WTC11 (cell line): ENCODE results near the gene TRABD2A. TPM values are rescaled to one million over a fixed set of nuclear protein-coding genes. Genes with fewer than 3 reads are reported as not detected.

Experiments used
- ATAC-seq: fragments of 200-7000 bp; cut with Tn5 transposase; 2 replicates; pipeline ENCODE4 v1.10.0; 2021; ENCODE audit warnings: mild to moderate bottlenecking, moderate library complexity
- CTCF ChIA-PET: fragments of 300-600 bp; sonication (Branson Sonifier 250); formaldehyde crosslinking; loops from one replicate; lab custom pipeline; 2021; ENCODE audit warnings: antibody characterized with exemption; lab: Charles Lee
- POLR2A ChIA-PET: fragments of 350-600 bp; sonication (Branson Sonifier 250); formaldehyde crosslinking; loops from one replicate; lab custom pipeline; 2021; ENCODE audit warnings: antibody characterized with exemption; lab: Charles Lee
- DNase-seq: peaks from one replicate; pipeline ENCODE4 v3.0.0; 2021; ENCODE audit warnings: low spot score
- H3K27ac Mint-ChIP-seq: 2 replicates; pipeline ENCODE4 v1.8.0; 2021; ENCODE audit warnings: mixed read lengths
- H3K27me3 Mint-ChIP-seq: 2 replicates; pipeline ENCODE4 v1.8.0; 2021; ENCODE audit warnings: low read depth, mild to moderate bottlenecking, moderate library complexity, mixed read lengths
- H3K36me3 Mint-ChIP-seq: 2 replicates; pipeline ENCODE4 v1.8.0; 2021; ENCODE audit warnings: mixed read lengths
- H3K4me1 Mint-ChIP-seq: 2 replicates; pipeline ENCODE4 v1.8.0; 2022; ENCODE audit warnings: mixed read lengths
- H3K4me3 Mint-ChIP-seq: 2 replicates; pipeline ENCODE4 v1.8.0; 2021; ENCODE audit warnings: mild to moderate bottlenecking, moderate library complexity, mixed read lengths
- H3K9me3 Mint-ChIP-seq: 2 replicates; pipeline ENCODE4 v1.8.0; 2021; ENCODE audit warnings: mixed read lengths
- ATF1 ChIP-seq: sonication (generic); formaldehyde crosslinking; IDR thresholded peaks from 2 replicates; pipeline ENCODE4 v1.8.1; 2023; ENCODE audit warnings: mild to moderate bottlenecking, moderate library complexity, missing genetic modification reagents
- ATF3 ChIP-seq: sonication (generic); formaldehyde crosslinking; conservative IDR thresholded peaks from 2 replicates; pipeline ENCODE4 v1.8.1; 2022; ENCODE audit warnings: mild to moderate bottlenecking, missing genetic modification reagents
- CBFB ChIP-seq: sonication (generic); formaldehyde crosslinking; IDR thresholded peaks from 2 replicates; pipeline ENCODE4 v1.8.1; 2022; ENCODE audit warnings: mild to moderate bottlenecking, low read depth, missing genetic modification reagents
- CDX4 ChIP-seq: fragments of 250-450 bp; sonication (Bioruptor Pico); IDR thresholded peaks from 2 replicates; pipeline ENCODE4 v1.9.0; 2021; ENCODE audit warnings: moderate library complexity, mild to moderate bottlenecking, inconsistent platforms, borderline replicate concordance
- CREB1 ChIP-seq: sonication (generic); formaldehyde crosslinking; IDR thresholded peaks from 2 replicates; pipeline ENCODE4 v1.8.0; 2023; ENCODE audit warnings: mild to moderate bottlenecking, missing genetic modification reagents
- CTCF ChIP-seq: fragments of 200-600 bp; IDR thresholded peaks from 2 replicates; pipeline ENCODE4 v1.8.0; 2022; ENCODE audit warnings: antibody characterized with exemption
- EMX1 ChIP-seq: fragments of 250-450 bp; sonication (Bioruptor Pico); IDR thresholded peaks from 2 replicates; pipeline ENCODE4 v1.8.0; 2021; ENCODE audit warnings: mild to moderate bottlenecking
- GABPB1 ChIP-seq: sonication (generic); formaldehyde crosslinking; IDR thresholded peaks from 2 replicates; pipeline ENCODE4 v1.8.1; 2023; ENCODE audit warnings: mild to moderate bottlenecking, missing genetic modification reagents
- GTF2I ChIP-seq: fragments of 250-450 bp; sonication (Bioruptor Pico); conservative IDR thresholded peaks from 2 replicates; pipeline ENCODE4 v1.4.0; 2021; ENCODE audit warnings: mild to moderate bottlenecking
- HMGA2 ChIP-seq: fragments of 250-450 bp; sonication (Bioruptor Pico); IDR thresholded peaks from 2 replicates; pipeline ENCODE4 v1.4.0; 2021; ENCODE audit warnings: mild to moderate bottlenecking, moderate library complexity
- IRF1 ChIP-seq: sonication (generic); formaldehyde crosslinking; IDR thresholded peaks from 2 replicates; pipeline ENCODE4 v1.8.0; 2023; ENCODE audit warnings: missing genetic modification reagents
- IRF2 ChIP-seq: sonication (generic); formaldehyde crosslinking; IDR thresholded peaks from 2 replicates; pipeline ENCODE4 v1.8.0; 2022; ENCODE audit warnings: low read depth, missing genetic modification reagents, borderline replicate concordance
- KAT7 ChIP-seq: sonication (generic); formaldehyde crosslinking; IDR thresholded peaks from 2 replicates; pipeline ENCODE4 v1.8.1; 2023; ENCODE audit warnings: missing genetic modification reagents, mild to moderate bottlenecking, borderline replicate concordance
- NFATC4 ChIP-seq: fragments of 250-450 bp; sonication (Bioruptor Pico); IDR thresholded peaks from 2 replicates; pipeline ENCODE4 v1.9.0; 2021; ENCODE audit warnings: mild to moderate bottlenecking
- NFYB ChIP-seq: sonication (generic); formaldehyde crosslinking; conservative IDR thresholded peaks from 2 replicates; pipeline ENCODE4 v1.8.0; 2022; ENCODE audit warnings: low read depth, missing genetic modification reagents
- NR3C1 ChIP-seq: sonication (generic); formaldehyde crosslinking; conservative IDR thresholded peaks from 2 replicates; pipeline ENCODE4 v1.8.1; 2023; ENCODE audit warnings: low read depth, mild to moderate bottlenecking, missing genetic modification reagents
- SOX15 ChIP-seq: fragments of 250-450 bp; sonication (Bioruptor Pico); IDR thresholded peaks from 2 replicates; pipeline ENCODE4 v1.9.0; 2021; ENCODE audit warnings: mild to moderate bottlenecking
- TEAD1 ChIP-seq: sonication (generic); formaldehyde crosslinking; IDR thresholded peaks from 2 replicates; pipeline ENCODE4 v1.8.0; 2022; ENCODE audit warnings: mild to moderate bottlenecking, missing genetic modification reagents
- USF2 ChIP-seq: sonication (generic); formaldehyde crosslinking; IDR thresholded peaks from 2 replicates; pipeline ENCODE4 v1.8.1; 2023; ENCODE audit warnings: mild to moderate bottlenecking, missing genetic modification reagents, moderate library complexity
- ZBTB43 ChIP-seq: sonication (generic); formaldehyde crosslinking; IDR thresholded peaks from 2 replicates; pipeline ENCODE4 v1.8.1; 2023; ENCODE audit warnings: mild to moderate bottlenecking, missing genetic modification reagents
- ZNF121 ChIP-seq: sonication (generic); formaldehyde crosslinking; IDR thresholded peaks from 2 replicates; pipeline ENCODE4 v1.8.0; 2023; ENCODE audit warnings: missing genetic modification reagents
- ZNF263 ChIP-seq: sonication (generic); formaldehyde crosslinking; IDR thresholded peaks from 2 replicates; pipeline ENCODE4 v1.8.1; 2022; ENCODE audit warnings: low read depth, mild to moderate bottlenecking, moderate library complexity, missing genetic modification reagents
- ZNF281 ChIP-seq: sonication (generic); formaldehyde crosslinking; IDR thresholded peaks from 2 replicates; pipeline ENCODE4 v1.8.0; 2023; ENCODE audit warnings: mild to moderate bottlenecking, missing genetic modification reagents
- ZNF423 ChIP-seq: fragments of 250-450 bp; sonication (Bioruptor Pico); IDR thresholded peaks from 2 replicates; pipeline ENCODE4 v2.1.2; 2022; ENCODE audit warnings: mild to moderate bottlenecking, moderate library complexity
- ZSCAN18 ChIP-seq: fragments of 250-450 bp; sonication (Bioruptor Pico); IDR thresholded peaks from 2 replicates; pipeline ENCODE4 v2.1.2; 2022; ENCODE audit warnings: mild to moderate bottlenecking, moderate library complexity
- total RNA-seq: library from RNA; stranded (reverse); gene quantifications from 3 replicates; pipeline ENCODE4 v1.2.3, GENCODE V29; 2021

The TRABD2A gene
- total RNA-seq, 1 experiment from 2014 or later = 12.1 TPM

- no peak overlapping the region for H3K27ac Mint-ChIP-seq
- DNase-seq (no peak), ATAC-seq (no peak)
- H3K4me1 Mint-ChIP-seq = no peaks in the 10 kb centered on the region
- no peaks in the 10 kb centered on the region for H3K27me3 Mint-ChIP-seq
- H3K36me3 Mint-ChIP-seq = no peaks in the 10 kb centered on the region
- H3K9me3 Mint-ChIP-seq = no peaks in the 10 kb centered on the region
- TF ChIP-seq IRF2 (no peak), KAT7 (no peak), NFATC4 (CRISPR knock-in tag) (no peak), ZNF281 (CRISPR knock-in tag) (no peak), GTF2I (CRISPR knock-in tag) (no peak), CTCF (no peak), ZNF263 (CRISPR knock-in tag) (no peak), ATF1 (CRISPR knock-in tag) (no peak), SOX15 (no peak), NFYB (CRISPR knock-in tag) (no peak), HMGA2 (CRISPR knock-in tag) (no peak)
- POLR2A ChIA-PET = interaction anchor here (0.6 kb wide), 1 partner anchor 771 kb away, joined by 3 read pairs; no protein-coding TSS in a partner anchor
- CTCF ChIA-PET = interaction anchor here (0.9 kb wide), 1 partner anchor 35 kb away, joined by 4 read pairs; no protein-coding TSS in a partner anchor
- H3K4me3 Mint-ChIP-seq = no peak overlapping the region
These were observed 57.7 kb downstream of the TRABD2A start for GRCh38 chr2:84823229-84823628.

GRCh38 chr2:84821806-84822205 lies 59.1 kb downstream of the TRABD2A start:
- TF ChIP-seq ZSCAN18 (CRISPR knock-in tag) (no peak), NR3C1 (CRISPR knock-in tag) (no peak), CBFB (CRISPR knock-in tag) (no peak), CDX4 (CRISPR knock-in tag) (no peak), GABPB1 (CRISPR knock-in tag) (no peak), ZNF423 (CRISPR knock-in tag) (no peak), SOX15 (no peak), TEAD1 (CRISPR knock-in tag) (no peak), USF2 (CRISPR knock-in tag) (no peak), EMX1 (CRISPR knock-in tag) (no peak), CREB1 (CRISPR knock-in tag) (no peak), ATF3 (CRISPR knock-in tag) (no peak), IRF1 (CRISPR knock-in tag) (no peak), ZNF121 (no peak), ZBTB43 (CRISPR knock-in tag) (no peak)
- no peak for DNase-seq
- Mint-ChIP-seq H3K27ac (no peak overlapping the region), H3K36me3 (no peaks in the 10 kb centered on the region), H3K4me1 (no peaks in the 10 kb centered on the region), H3K4me3 (no peak overlapping the region), H3K9me3 (no peaks in the 10 kb centered on the region), H3K27me3 (no peaks in the 10 kb centered on the region)
- POLR2A ChIA-PET = no interaction called here
- peak; percentile 38 for ATAC-seq
- CTCF ChIA-PET = no interaction called here
